ENCODE data around the gene WDR27. TPM values are rescaled to one million over a fixed set of nuclear protein-coding genes. Genes with fewer than 3 reads are reported as not detected.

WDR27 gene
- total and polyA plus RNA-seq, 10 donors: 17.6 to 69.5 (median 45.7) TPM

- Histone ChIP-seq H3K27ac (peak overlapping the region in 7 of 8 donors; percentile 10 to 69 (median 61)), H3K4me1 (no peaks in the 10 kb centered on the region), H3K27me3 (replicated peaks in 1 of 7) (no peaks in the 10 kb centered on the region), H3K4me3 (peak overlapping the region in 2 of 8 donors; percentile 22 to 25), H3K36me3 (no peaks in the 10 kb centered on the region), H3K9me3 (no peaks in the 10 kb centered on the region)
- intact Hi-C loops (cut with DNase I; ENCODE audit: low total_unique reads): no loop called here
- 77 to 89% (median 85%) methylated on average over 14 of the region's 14 CpGs for WGBS, 5 donors
- DNase-seq: no peak
- no peak for TF ChIP-seq POLR2A (IDR thresholded peaks at IDR 0.05)
- TF ChIP-seq POLR2AphosphoS5 (IDR thresholded peaks at IDR 0.05): no peak
- no peak for TF ChIP-seq CTCF (IDR thresholded peaks at IDR 0.05 in 8 of 11, conservative IDR thresholded peaks at IDR 0.05 in 3 of 11)
Observed at GRCh38 chr6:169451065-169451838, 250.6 kb downstream of the WDR27 start.

DNA sequence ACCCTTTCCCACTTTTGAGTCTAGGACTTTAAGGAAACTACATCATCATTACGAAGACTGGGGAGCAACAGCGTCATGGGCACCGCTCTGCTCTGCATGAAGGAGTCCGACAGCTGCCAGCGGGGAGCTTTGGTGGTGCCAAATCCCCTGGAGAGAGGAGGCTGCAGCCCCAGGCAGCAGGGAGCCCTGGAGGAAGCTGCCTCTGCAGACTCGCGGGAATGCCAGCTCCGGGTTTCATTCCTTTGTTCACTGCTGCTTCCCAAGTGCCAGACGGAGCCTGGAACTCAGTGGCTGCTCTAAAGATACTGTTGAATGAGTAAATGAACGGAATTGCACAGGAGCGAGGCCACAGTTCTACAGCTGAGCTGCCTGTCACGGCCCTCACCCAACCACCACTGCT, 251.7 kb downstream of the WDR27 start:
- WGBS, 5 donors: 71 to 90% (median 83%) methylated on average over 9 to 12 of the region's 12 CpGs
- Histone ChIP-seq H3K9me3 (no peaks in the 10 kb centered on the region), H3K36me3 (no peaks in the 10 kb centered on the region), H3K4me1 (no peaks in the 10 kb centered on the region), H3K27ac (peak overlapping the region in 4 of 8 donors; percentile 55 to 69 (median 62)), H3K27me3 (replicated peaks in 1 of 7) (no peaks in the 10 kb centered on the region), H3K4me3 (peak overlapping the region in 2 of 8 donors; percentile 22 to 25)
- intact Hi-C loops (cut with DNase I; ENCODE audit: low total_unique reads): no loop called here
- no peak for TF ChIP-seq CTCF (IDR thresholded peaks at IDR 0.05 in 8 of 11, conservative IDR thresholded peaks at IDR 0.05 in 3 of 11)
- no peak for TF ChIP-seq POLR2AphosphoS5 (IDR thresholded peaks at IDR 0.05)
- no peak for TF ChIP-seq POLR2A (IDR thresholded peaks at IDR 0.05)
- no peak for DNase-seq

DNA sequence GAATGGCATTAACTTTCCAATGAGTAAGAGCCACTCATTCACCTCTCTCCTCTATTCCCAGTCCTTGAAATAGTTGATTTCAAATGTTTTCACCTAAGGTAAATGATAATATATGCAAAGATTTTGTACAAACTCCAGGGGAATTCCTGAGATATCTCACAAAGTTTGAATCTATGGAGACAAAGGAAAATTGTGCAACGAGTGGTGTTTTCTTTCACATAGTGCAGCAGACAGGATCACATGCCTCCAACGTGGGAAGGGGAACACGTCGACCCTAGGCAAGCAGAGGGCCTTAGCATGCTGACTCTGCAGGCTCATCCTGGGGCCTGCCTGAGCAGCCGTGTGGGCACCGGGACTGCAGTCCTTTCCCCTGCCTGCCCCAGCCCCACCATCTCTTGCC, 252.6 kb downstream of the WDR27 start:
- no peak for TF ChIP-seq POLR2AphosphoS5 (IDR thresholded peaks at IDR 0.05)
- TF ChIP-seq CTCF (IDR thresholded peaks at IDR 0.05 in 8 of 11, conservative IDR thresholded peaks at IDR 0.05 in 3 of 11): no peak
- no peak for TF ChIP-seq POLR2A (IDR thresholded peaks at IDR 0.05)
- H3K4me3 ChIP-seq: no peak overlapping the region
- H3K27ac ChIP-seq: no peak overlapping the region
- H3K27me3 ChIP-seq (replicated peaks in 1 of 7): no peaks in the 10 kb centered on the region
- 78 to 91% (median 84%) methylated on average over 6 of the region's 6 CpGs for WGBS, 5 donors
- intact Hi-C loops (cut with DNase I; ENCODE audit: low total_unique reads): no loop called here
- DNase-seq: no peak
- H3K4me1 ChIP-seq: no peaks in the 10 kb centered on the region
- no peaks in the 10 kb centered on the region for H3K9me3 ChIP-seq
- H3K36me3 ChIP-seq: no peaks in the 10 kb centered on the region

- no peak for TF ChIP-seq POLR2A (IDR thresholded peaks at IDR 0.05)
- no peak for TF ChIP-seq CTCF (IDR thresholded peaks at IDR 0.05 in 8 of 11, conservative IDR thresholded peaks at IDR 0.05 in 3 of 11)
- TF ChIP-seq POLR2AphosphoS5 (IDR thresholded peaks at IDR 0.05): no peak
- DNase-seq: no peak
- Histone ChIP-seq H3K4me3 (no peak overlapping the region), H3K27me3 (replicated peaks in 1 of 7) (no peaks in the 10 kb centered on the region), H3K9me3 (no peaks in the 10 kb centered on the region), H3K36me3 (no peaks in the 10 kb centered on the region), H3K4me1 (no peaks in the 10 kb centered on the region), H3K27ac (no peak overlapping the region)
- 90 to 95% (median 92%) methylated on average over 20 to 27 of the region's 27 CpGs for whole genome bisulfite sequencing, 5 donors
- intact Hi-C loops (cut with DNase I; ENCODE audit: low total_unique reads): no loop called here
Observed at GRCh38 chr6:169445661-169446581, 255.9 kb downstream of the WDR27 start.

Measured in spleen (tissue), 11 donors.